Gastroesophageal sphincter (tissue), 4 donors: ENCODE data around the gene RAB6D. TPM values are rescaled to one million over a fixed set of nuclear protein-coding genes. Genes with fewer than 3 reads are reported as not detected.
"Not testable (repeated sequence)": the region's sequence is repeated elsewhere in the genome, so short reads cannot be mapped to it uniquely, and the experiment has no call there.

Experiments
- ATAC-seq: fragments of 150-250 bp; one replicate; pipeline ENCODE4 v1.9.1; 2016; ENCODE audit warnings: mild to moderate bottlenecking, moderate library complexity
- H3K27ac ChIP-seq, 4 donors: fragments of 200-600 bp; sonication (generic) in 3 of 4; 1 replicate in 3 of 4; 2 replicates in 1 of 4; pipeline ENCODE4 v1.5.1; 2016 to 2019
- H3K27me3 ChIP-seq: fragments of 200-600 bp; sonication (generic); one replicate; pipeline ENCODE4 v1.5.1; 2019
- H3K36me3 ChIP-seq, 2 donors: fragments of 200-600 bp; sonication (generic); one replicate each; pipeline ENCODE4 v1.5.1; 2019; ENCODE audit warnings: control low read depth in 1 of 2
- H3K4me1 ChIP-seq, 3 donors: fragments of 200-600 bp; sonication (generic); 1 replicate in 2 of 3; 2 replicates in 1 of 3; pipeline ENCODE4 v1.5.1; 2016 to 2019; ENCODE audit warnings: control low read depth in 2 of 3
- H3K4me3 ChIP-seq, 2 donors: fragments of 200-600 bp; sonication (generic); one replicate each; pipeline ENCODE4 v1.5.1; 2019; ENCODE audit warnings: mild to moderate bottlenecking in 1 of 2, moderate library complexity in 1 of 2
- H3K9me3 ChIP-seq, 3 donors: fragments of 200-600 bp; sonication (generic); one replicate each; pipeline ENCODE4 v1.5.1; 2017 to 2019; ENCODE audit warnings: control low read depth in 2 of 3
- CTCF ChIP-seq, 4 experiments: fragments of 200-600 bp in 2 of 4; fragments of 450-650 bp in 2 of 4; sonication (generic) in 1 of 4; IDR thresholded peaks; one replicate each; pipeline ENCODE4 v1.5.1; 2017 to 2019; ENCODE audit warnings: antibody characterized with exemption in 4 of 4, mild to moderate bottlenecking in 2 of 4, moderate library complexity in 2 of 4
- EP300 ChIP-seq: sonication (generic); formaldehyde crosslinking; IDR thresholded peaks from one replicate; pipeline ENCODE4 v1.6.1; 2017; ENCODE audit warnings: antibody characterized with exemption, mild to moderate bottlenecking
- POLR2A ChIP-seq, 2 donors: fragments of 450-650 bp; IDR thresholded peaks; one replicate each; pipeline ENCODE4 v1.6.1; 2017; ENCODE audit warnings: antibody characterized with exemption in 2 of 2, mild to moderate bottlenecking in 2 of 2, moderate library complexity in 1 of 2
- POLR2AphosphoS5 ChIP-seq: sonication (generic); formaldehyde crosslinking; IDR thresholded peaks from one replicate; pipeline ENCODE4 v1.6.1; 2017; ENCODE audit warnings: antibody characterized with exemption
- WGBS, 2 donors: methylation state at CpG; one replicate each; pipeline ENCODE4 v1.1.5; 2018; ENCODE audit warnings: low coverage in 1 of 2; 5-methylcytosine and 5-hydroxymethylcytosine counted together
- total RNA-seq, 4 donors: library from RNA; depleted of rRNA; stranded (reverse); fragments of >200 nt; gene quantifications; one replicate each; pipeline ENCODE4 v1.1.0, GENCODE V29; 2016

RAB6D gene
- total RNA-seq, result not detected

GRCh38 chr2:131363703-131364186, at the start of gene RAB6D:
Gene RAB6D (minus strand): TSS chr2:131364168. CDS start chr2:131363720, 448 bp downstream.
- H3K4me1 ChIP-seq, H3K36me3 ChIP-seq, H3K9me3 ChIP-seq: not testable (repeated sequence)
- ATAC-seq, result peak; percentile 71
- Histone ChIP-seq H3K27ac (peak within 1 kb of the TSS in 3 of 4 donors; percentile 26 to 72 (median 52)), H3K27me3 (peaks cover 39% of the 10 kb centered on the region), H3K4me3 (peak within 1 kb of the TSS in 1 of 2 donors; percentile 45)
- 0% methylated on average over 1 to 5 of the region's 50 CpGs for WGBS, 2 donors

- 0% methylated on average over 6 to 7 of the region's 7 CpGs for WGBS, 2 donors
- ATAC-seq, result peak; percentile 41
Observed at GRCh38 chr2:131413148-131413747, 49.3 kb upstream of the RAB6D start.

GRCh38 chr2:131410173-131410572, 46.2 kb upstream of the RAB6D start:
- no peak for ATAC-seq
- WGBS, 2 donors, result 77 to 90% methylated on average over 2 of the region's 2 CpGs
- Histone ChIP-seq H3K4me3 (no peak overlapping the region), H3K9me3 (no peaks in the 10 kb centered on the region), H3K4me1 (no peaks in the 10 kb centered on the region), H3K27me3 (peaks cover 36% of the 10 kb centered on the region), H3K27ac (no peak overlapping the region), H3K36me3 (no peaks in the 10 kb centered on the region)
- TF ChIP-seq POLR2AphosphoS5 (no peak), EP300 (no peak), CTCF (IDR thresholded peaks at IDR 0.05) (no peak), POLR2A (IDR thresholded peaks at IDR 0.05) (no peak)

More at GRCh38 chr2:131413148-131413747, 49.3 kb upstream of the RAB6D start:
- no peaks in the 10 kb centered on the region for H3K9me3 ChIP-seq
- TF ChIP-seq POLR2A (IDR thresholded peaks at IDR 0.05) (no peak), CTCF (IDR thresholded peaks at IDR 0.05) (peak; percentile 65 to 77 (median 76))
- H3K4me3 ChIP-seq, result no peak overlapping the region
- H3K4me1 ChIP-seq, result no peaks in the 10 kb centered on the region
- H3K27ac ChIP-seq, result no peak overlapping the region
- H3K27me3 ChIP-seq, result peaks cover 41% of the 10 kb centered on the region
- H3K36me3 ChIP-seq, result no peaks in the 10 kb centered on the region

- H3K27ac ChIP-seq, result no peak overlapping the region
- no peak for ATAC-seq
Observed at GRCh38 chr2:131408778-131409177, 44.8 kb upstream of the RAB6D start.

GRCh38 chr2:131408207-131408606, 44.2 kb upstream of the RAB6D start:
- ATAC-seq, result no peak
- H3K9me3 ChIP-seq, result no peaks in the 10 kb centered on the region
- H3K27ac ChIP-seq, result no peak overlapping the region
- TF ChIP-seq EP300, result no peak
- no peak for TF ChIP-seq POLR2A (IDR thresholded peaks at IDR 0.05)
- TF ChIP-seq POLR2AphosphoS5, result no peak
- TF ChIP-seq CTCF (IDR thresholded peaks at IDR 0.05), result no peak
- H3K4me1 ChIP-seq, result no peaks in the 10 kb centered on the region
- H3K27me3 ChIP-seq, result peaks cover 33% of the 10 kb centered on the region
- H3K4me3 ChIP-seq, result no peak overlapping the region
- H3K36me3 ChIP-seq, result no peaks in the 10 kb centered on the region

More at GRCh38 chr2:131408778-131409177, 44.8 kb upstream of the RAB6D start:
- Histone ChIP-seq H3K4me3 (no peak overlapping the region), H3K27me3 (peaks cover 33% of the 10 kb centered on the region), H3K36me3 (no peaks in the 10 kb centered on the region), H3K4me1 (no peaks in the 10 kb centered on the region), H3K9me3 (no peaks in the 10 kb centered on the region)
- TF ChIP-seq POLR2A (IDR thresholded peaks at IDR 0.05) (no peak), CTCF (IDR thresholded peaks at IDR 0.05) (no peak), POLR2AphosphoS5 (no peak), EP300 (no peak)
